Kidney (tissue), 14 donors: Measurements from ENCODE around the gene KREMEN1. TPM values are rescaled to one million over a fixed set of nuclear protein-coding genes. Genes with fewer than 3 reads are reported as not detected.

Experiments
- DNase-seq, 5 donors: peaks; one replicate each; pipeline ENCODE4 v3.0.0-alpha.2; 2013 to 2020
- FAIRE-seq: peaks from 2 replicates; lab custom pipeline; 2012; peaks lifted over from hg19 to GRCh38; lab: Jason Lieb, UNC
- H3K27ac ChIP-seq, 2 donors: one replicate each; pipeline ENCODE4 v1.7.0; 2013; ENCODE audit warnings: low read depth in 2 of 2, low read length in 2 of 2, inconsistent platforms in 1 of 2
- H3K27me3 ChIP-seq: one replicate; pipeline ENCODE4 v1.7.1; 2013; ENCODE audit warnings: low read length, inconsistent platforms; ENCODE audit not compliant: control insufficient read depth, insufficient read depth
- H3K36me3 ChIP-seq, 3 donors: one replicate each; pipeline versions ENCODE4 v1.7.0 to v1.7.1; 2013; ENCODE audit warnings: low read length in 3 of 3, control low read depth in 1 of 3, inconsistent platforms in 1 of 3; ENCODE audit not compliant: insufficient read depth in 3 of 3, control insufficient read depth in 2 of 3
- H3K4me1 ChIP-seq, 3 donors: one replicate each; pipeline versions ENCODE4 v1.7.0 to v1.7.1; 2013; ENCODE audit warnings: low read length in 3 of 3, inconsistent platforms in 1 of 3, low read depth in 1 of 3; ENCODE audit not compliant: control insufficient read depth in 2 of 3, insufficient read depth in 2 of 3
- H3K4me3 ChIP-seq, 3 donors: one replicate each; pipeline versions ENCODE4 v1.7.0 to v1.8.1; 2013; ENCODE audit warnings: low read length in 3 of 3, control low read depth in 1 of 3, inconsistent platforms in 1 of 3
- H3K9ac ChIP-seq, 3 donors: one replicate each; pipeline versions ENCODE4 v1.7.0 to v1.7.1; 2013; ENCODE audit warnings: low read length in 3 of 3, control low read depth in 1 of 3, inconsistent platforms in 1 of 3
- H3K9me3 ChIP-seq, 3 donors: one replicate each; pipeline versions ENCODE4 v1.7.0 to v1.7.1; 2013; ENCODE audit warnings: low read length in 3 of 3, control low read depth in 1 of 3, inconsistent platforms in 1 of 3; ENCODE audit not compliant: control insufficient read depth in 2 of 3, insufficient read depth in 1 of 3
- CTCF ChIP-seq: IDR thresholded peaks from 3 replicates; pipeline ENCODE4 v1.5.1; 2012; ENCODE audit warnings: mild to moderate bottlenecking, moderate library complexity, borderline replicate concordance; ENCODE audit not compliant: insufficient read depth; ENCODE audit errors: extremely low read depth
- intact Hi-C: fragments of 100-400 bp; cut with DNase I; formaldehyde crosslinking; loops from one replicate; pipeline ENCODE4 v1.11.1; 2022
- polyA plus RNA-seq: library from polyadenylated mRNA; stranded (reverse); fragments of 350-450 nt; fragmentation: Illumina TruSeq; extraction: RNeasy Lipid Tissue Mini Kit (QIAGEN cat#74804); gene quantifications from one replicate; pipeline ENCODE4 v1.2.3, GENCODE V29; 2014; ENCODE audit warnings: low read depth, low replicate concordance; ENCODE audit not compliant: insufficient read depth
- total RNA-seq: library from RNA; stranded (reverse); fragmentation: NEBNext Ultra II Directional; extraction: Animal tissue kit (Norgen Biotek cat#: 25700); gene quantifications from one replicate; pipeline ENCODE4 v1.2.1, GENCODE V29; 2021
- donor health status: control.
- donor health status: control.
- donor health status: control.
- donor health status: control.
- donor health status: control.
- donor health status: DM: yes; HTN: yes; CAD: no.
- donor health status: Normal renal cell carcinoma (clear cell type).

Gene KREMEN1
- total and polyA plus RNA-seq, 2 donors from 2014 or later = 9.3 to 16.2 TPM

- Histone ChIP-seq H3K9ac (no peak overlapping the region), H3K9me3 (no peaks in the 10 kb centered on the region), H3K27me3 (no peaks in the 10 kb centered on the region), H3K4me1 (peaks cover 0 to 5% (median 5%) of the 10 kb centered on the region in 3 donors), H3K36me3 (peaks cover 3 to 13% (median 5%) of the 10 kb centered on the region in 3 donors), H3K4me3 (no peak overlapping the region), H3K27ac (no peak overlapping the region)
- no peak for FAIRE-seq
- TF ChIP-seq CTCF = no peak
- DNase-seq = peak in 4 of 5 donors; percentile 33 to 72 (median 63)
- intact Hi-C loops = no loop called here
These were observed 72.7 kb downstream of the KREMEN1 start for GRCh38 chr22:29145321-29146072.

- no peaks in the 10 kb centered on the region for H3K9me3 ChIP-seq
- no peaks in the 10 kb centered on the region for H3K27me3 ChIP-seq
- DNase-seq = peak in 4 of 5 donors; percentile 20 to 61 (median 44)
- H3K4me3 ChIP-seq = no peak overlapping the region
- peaks cover 0 to 5% (median 5%) of the 10 kb centered on the region in 3 donors for H3K4me1 ChIP-seq
- no peak overlapping the region for H3K27ac ChIP-seq
- intact Hi-C loops = no loop called here
- no peak for TF ChIP-seq CTCF
- FAIRE-seq = no peak
- peaks cover under 1 to 13% (median 3%) of the 10 kb centered on the region in 3 donors for H3K36me3 ChIP-seq
- H3K9ac ChIP-seq = no peak overlapping the region
These were observed 73.3 kb downstream of the KREMEN1 start for GRCh38 chr22:29146091-29146560.

DNA sequence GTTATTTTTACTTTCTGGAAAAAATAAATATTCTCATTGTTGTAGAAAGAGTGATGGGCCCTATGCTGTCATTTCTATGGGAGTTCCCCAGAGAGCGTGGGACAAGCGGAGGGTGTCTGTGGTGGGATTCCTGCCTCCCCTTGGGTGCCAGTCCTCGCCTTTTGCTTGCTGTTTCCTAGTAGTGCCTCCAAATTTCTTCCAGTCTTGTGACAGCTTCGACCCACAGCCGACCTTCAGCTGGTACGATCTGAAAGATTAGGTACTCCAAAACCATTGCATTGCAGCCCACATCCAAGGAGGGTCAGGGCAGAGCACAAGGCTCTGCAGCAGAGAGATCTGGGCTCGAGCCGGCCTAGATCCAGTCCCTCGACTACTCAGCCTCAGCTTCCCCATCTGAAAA, 73.9 kb downstream of the KREMEN1 start:
- peak in 1 of 5 donors; percentile 18 for DNase-seq
- H3K36me3 ChIP-seq = peaks cover 0 to 13% (median 2%) of the 10 kb centered on the region in 3 donors
- no peak for TF ChIP-seq CTCF
- FAIRE-seq = no peak
- no peaks in the 10 kb centered on the region for H3K9me3 ChIP-seq
- no peak overlapping the region for H3K4me3 ChIP-seq
- no peak overlapping the region for H3K9ac ChIP-seq
- H3K4me1 ChIP-seq = peaks cover 0 to 5% (median 5%) of the 10 kb centered on the region in 3 donors
- no peaks in the 10 kb centered on the region for H3K27me3 ChIP-seq
- intact Hi-C loops = no loop called here
- no peak overlapping the region for H3K27ac ChIP-seq
